Cardiac muscle cell (in vitro differentiated cells and primary cell): ENCODE data around the gene RHOBTB1. TPM values are rescaled to one million over a fixed set of nuclear protein-coding genes. Genes with fewer than 3 reads are reported as not detected.
"Not testable (repeated sequence)": the region's sequence is repeated elsewhere in the genome, so short reads cannot be mapped to it uniquely, and the experiment has no call there.

Experiments
- DNase-seq, 2 donors: peaks; one replicate each; pipeline versions ENCODE4 v3.0.0 to v3.0.0-alpha.2; 2010 to 2017; ENCODE audit warnings: low read depth in 1 of 2, low spot score in 1 of 2
- H3K27ac ChIP-seq: fragments of 200-600 bp; sonication (generic); 2 replicates; pipeline ENCODE4 v1.5.1; 2016
- H3K27me3 ChIP-seq: fragments of 200-600 bp; sonication (generic); 2 replicates; pipeline ENCODE4 v1.6.0; 2016; ENCODE audit warnings: control low read depth
- H3K36me3 ChIP-seq: fragments of 200-600 bp; sonication (generic); 2 replicates; pipeline ENCODE4 v1.5.1; 2016; ENCODE audit warnings: control low read depth
- H3K4me1 ChIP-seq: fragments of 200-600 bp; sonication (generic); 2 replicates; pipeline ENCODE4 v1.8.1; 2017; ENCODE audit warnings: low read depth, mild to moderate bottlenecking, mixed run types
- H3K4me3 ChIP-seq: fragments of 200-600 bp; sonication (generic); 2 replicates; pipeline ENCODE4 v1.5.1; 2016; ENCODE audit warnings: mild to moderate bottlenecking
- H3K9me3 ChIP-seq: fragments of 200-600 bp; sonication (generic); 2 replicates; pipeline ENCODE4 v1.5.1; 2017; ENCODE audit warnings: low read depth, mild to moderate bottlenecking, control low read depth
- CTCF ChIP-seq: IDR thresholded peaks from 2 replicates; pipeline ENCODE4 v1.5.1; 2012; ENCODE audit warnings: low read depth, mild to moderate bottlenecking, low read length
- polyA plus RNA-seq: library from polyadenylated mRNA; unstranded; fragments of >200 nt; fragmentation: Nextera tagmentation; extraction: Ambion mirVana; gene quantifications from 2 replicates; pipeline ENCODE4 v1.2.1, GENCODE V29; 2016
- total RNA-seq: library from RNA; depleted of rRNA; stranded (reverse); fragments of >200 nt; gene quantifications from 2 replicates; pipeline ENCODE4 v1.2.3, GENCODE V29; 2016

RHOBTB1 gene
- total and polyA plus RNA-seq, 2 experiments from 2014 or later: 12.5 to 23.6 TPM

- no peaks in the 10 kb centered on the region for H3K27me3 ChIP-seq
- no peak for TF ChIP-seq CTCF
- H3K4me1 ChIP-seq: peaks cover 11% of the 10 kb centered on the region
- H3K36me3 ChIP-seq: no peaks in the 10 kb centered on the region
- no peaks in the 10 kb centered on the region for H3K9me3 ChIP-seq
- no peak overlapping the region for H3K4me3 ChIP-seq
- H3K27ac ChIP-seq: no peak overlapping the region
- DNase-seq: no peak
Measured at GRCh38 chr10:60976687-60977086, 32.7 kb upstream of the RHOBTB1 start.

- no peak for TF ChIP-seq CTCF
- Histone ChIP-seq H3K27ac (no peak overlapping the region), H3K4me3 (no peak overlapping the region), H3K4me1 (peaks cover 5% of the 10 kb centered on the region), H3K9me3 (no peaks in the 10 kb centered on the region), H3K36me3 (no peaks in the 10 kb centered on the region), H3K27me3 (no peaks in the 10 kb centered on the region)
- no peak for DNase-seq
Measured at GRCh38 chr10:60975716-60976115, 31.7 kb upstream of the RHOBTB1 start.

GRCh38 chr10:60974463-60975149 lies 30.6 kb upstream of the RHOBTB1 start:
- Histone ChIP-seq H3K27ac (no peak overlapping the region), H3K27me3 (no peaks in the 10 kb centered on the region), H3K4me1 (no peaks in the 10 kb centered on the region), H3K9me3 (no peaks in the 10 kb centered on the region), H3K36me3 (no peaks in the 10 kb centered on the region), H3K4me3 (no peak overlapping the region)
- DNase-seq: no peak
- no peak for TF ChIP-seq CTCF

GRCh38 chr10:60973086-60973485 lies 29.1 kb upstream of the RHOBTB1 start:
- no peak for DNase-seq
- no peaks in the 10 kb centered on the region for H3K4me1 ChIP-seq
- no peaks in the 10 kb centered on the region for H3K27me3 ChIP-seq
- no peak overlapping the region for H3K4me3 ChIP-seq
- TF ChIP-seq CTCF: no peak
- no peaks in the 10 kb centered on the region for H3K9me3 ChIP-seq
- no peaks in the 10 kb centered on the region for H3K36me3 ChIP-seq
- H3K27ac ChIP-seq: no peak overlapping the region

- not testable (repeated sequence) for H3K27me3 ChIP-seq, H3K4me1 ChIP-seq, H3K9me3 ChIP-seq, H3K36me3 ChIP-seq, H3K4me3 ChIP-seq, H3K27ac ChIP-seq, DNase-seq
Measured at GRCh38 chr10:60972181-60972580, 28.2 kb upstream of the RHOBTB1 start.

- no peak overlapping the region for H3K27ac ChIP-seq
- H3K27me3 ChIP-seq: no peaks in the 10 kb centered on the region
- no peak for TF ChIP-seq CTCF
- H3K9me3 ChIP-seq: no peaks in the 10 kb centered on the region
- H3K36me3 ChIP-seq: no peaks in the 10 kb centered on the region
- H3K4me1 ChIP-seq: no peaks in the 10 kb centered on the region
- no peak overlapping the region for H3K4me3 ChIP-seq
- DNase-seq: no peak
Measured at GRCh38 chr10:60970526-60970925, 26.5 kb upstream of the RHOBTB1 start.
